Lower leg skin (tissue), 3 donors: ENCODE results near the gene RPP14.

Experiments
- POLR2A ChIP-seq, 2 donors: fragments of 450-650 bp; IDR thresholded peaks; one replicate each; pipeline ENCODE4 v1.6.1; 2016 to 2017; ENCODE audit warnings: antibody characterized with exemption in 2 of 2, mild to moderate bottlenecking in 1 of 2, moderate library complexity in 1 of 2
- TF ChIP-seq, protein P1 (sequence below), 3 donors: fragments of 450-650 bp; IDR thresholded peaks; one replicate each; pipeline ENCODE4 v1.5.1; 2016; ENCODE audit warnings: antibody characterized with exemption in 3 of 3, mild to moderate bottlenecking in 3 of 3, moderate library complexity in 2 of 3

DNA sequence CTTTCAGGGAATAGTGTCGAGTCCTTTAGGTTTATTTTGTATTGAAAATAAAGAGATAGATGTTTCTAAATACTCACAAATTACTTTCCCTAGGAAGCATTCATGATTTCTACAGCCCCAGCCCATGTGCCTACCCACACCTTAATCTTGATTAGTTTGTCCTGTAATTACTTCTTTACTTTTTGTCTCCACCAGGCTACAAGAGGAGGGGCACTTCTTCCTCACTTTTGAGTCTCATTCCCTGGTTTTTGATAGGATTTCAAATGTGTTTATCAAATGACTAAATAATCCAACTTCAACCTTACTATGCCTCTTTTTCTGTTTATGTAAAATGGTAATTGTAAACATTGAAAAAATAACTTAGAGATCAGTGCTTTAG lies 28.4 kb downstream of the RPP14 start:
- TF ChIP-seq, protein P1, sequence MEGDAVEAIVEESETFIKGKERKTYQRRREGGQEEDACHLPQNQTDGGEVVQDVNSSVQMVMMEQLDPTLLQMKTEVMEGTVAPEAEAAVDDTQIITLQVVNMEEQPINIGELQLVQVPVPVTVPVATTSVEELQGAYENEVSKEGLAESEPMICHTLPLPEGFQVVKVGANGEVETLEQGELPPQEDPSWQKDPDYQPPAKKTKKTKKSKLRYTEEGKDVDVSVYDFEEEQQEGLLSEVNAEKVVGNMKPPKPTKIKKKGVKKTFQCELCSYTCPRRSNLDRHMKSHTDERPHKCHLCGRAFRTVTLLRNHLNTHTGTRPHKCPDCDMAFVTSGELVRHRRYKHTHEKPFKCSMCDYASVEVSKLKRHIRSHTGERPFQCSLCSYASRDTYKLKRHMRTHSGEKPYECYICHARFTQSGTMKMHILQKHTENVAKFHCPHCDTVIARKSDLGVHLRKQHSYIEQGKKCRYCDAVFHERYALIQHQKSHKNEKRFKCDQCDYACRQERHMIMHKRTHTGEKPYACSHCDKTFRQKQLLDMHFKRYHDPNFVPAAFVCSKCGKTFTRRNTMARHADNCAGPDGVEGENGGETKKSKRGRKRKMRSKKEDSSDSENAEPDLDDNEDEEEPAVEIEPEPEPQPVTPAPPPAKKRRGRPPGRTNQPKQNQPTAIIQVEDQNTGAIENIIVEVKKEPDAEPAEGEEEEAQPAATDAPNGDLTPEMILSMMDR (IDR thresholded peaks at IDR 0.05) = no peak
- no peak for TF ChIP-seq POLR2A (IDR thresholded peaks at IDR 0.05)
